Measurements from ENCODE around the gene FBXO31. TPM values are rescaled to one million over a fixed set of nuclear protein-coding genes. Genes with fewer than 3 reads are reported as not detected.

Gene FBXO31
- total and polyA plus RNA-seq, 9 of the 15 experiments (the other 6 are each of a cell fraction or from before 2014, with no cell fraction given), result 0.18 to 33.3 (median 10.9) TPM

- TF ChIP-seq ZBTB33 (CRISPR knock-in tag; IDR thresholded peaks at IDR 0.05), result no peak
These were observed 36.7 kb upstream of the FBXO31 start (continued) for GRCh38 chr16:87420026-87421002.

- H3K27me3 ChIP-seq (ENCODE audit: control insufficient read depth in 2 of 2, insufficient read depth in 2 of 2, low read length in 2 of 2), result no peaks in the 10 kb centered on the region; a peak in 1 of 5 replicates
- intact Hi-C loops (cut with micrococcal nuclease), result loop anchor here (10.0 kb wide), 1 partner anchor 146 kb away; no protein-coding TSS in a partner anchor
- DNase-seq (ENCODE audit: extremely low read depth in 1 of 4, low spot score in 3 of 4) (no peak), FAIRE-seq (no peak), ATAC-seq (no peak)
- peaks cover 0 to 4% of the 10 kb centered on the region in 2 experiments; a peak in 2 of 5 replicates for H3K4me1 ChIP-seq (replicated peaks in 1 of 2; ENCODE audit: control insufficient read depth in 2 of 2, insufficient read depth in 2 of 2, low read length in 2 of 2)
- H3K9me1 ChIP-seq (ENCODE audit: control insufficient read depth, insufficient read depth, low read length), result peaks cover 4% of the 10 kb centered on the region
- peaks cover 56% of the 10 kb centered on the region; the same call in 2 of the 3 replicates for H3K36me3 ChIP-seq (ENCODE audit: control insufficient read depth, insufficient read depth, low read length)
- no peaks in the 10 kb centered on the region for H3K79me2 ChIP-seq (ENCODE audit: control insufficient read depth, insufficient read depth, low read length)
- CTCF ChIA-PET (ENCODE audit: low intra/inter-chr PET ratio), result no interaction called here
- H3K9me3 ChIP-seq (replicated peaks; ENCODE audit: control insufficient read depth, insufficient read depth, low read depth, low read length), result no peaks in the 10 kb centered on the region
- H4K20me1 ChIP-seq (replicated peaks; ENCODE audit: control insufficient read depth, insufficient read depth, low read length), result 0 out of 2 replicates have a peak, but pooled peaks cover 4% of the 10 kb centered on the region
- H2AFZ ChIP-seq (ENCODE audit: low read depth, low read length), result no peak overlapping the region
- H3K27ac ChIP-seq (ENCODE audit: extremely low read depth, low read depth, low read length), result no peak overlapping the region
- no TSS peak for BruUV-seq (replicated peaks)
- WGBS (ENCODE audit: insufficient coverage, low coverage, missing lambda C conversion rate), result 66% methylated on average over 6 of the region's 6 CpGs
- H3K9ac ChIP-seq (ENCODE audit: insufficient read depth in 1 of 2, low read depth in 2 of 2, low read length in 2 of 2), result no peak overlapping the region
- no peak overlapping the region for H3K4me3 ChIP-seq
- POLR2A ChIA-PET, result interaction anchor here (0.9 to 1.2 kb wide), 2 partner anchors 12 to 14 kb away, joined by 3 read pairs; no protein-coding TSS in a partner anchor
- in situ Hi-C loops (cut with MboI), result no loop called here
- no peak overlapping the region for H3K4me2 ChIP-seq (ENCODE audit: insufficient read depth, low read length)
- TF ChIP-seq ZNF12 (CRISPR knock-in tag; IDR thresholded peaks at IDR 0.05) (no peak), NKRF (IDR thresholded peaks at IDR 0.05; ENCODE audit: borderline replicate concordance) (no peak), FOXP4 (CRISPR knock-in tag; IDR thresholded peaks at IDR 0.05; ENCODE audit: borderline replicate concordance) (no peak), PHF8 (IDR thresholded peaks at IDR 0.05; ENCODE audit: borderline replicate concordance, low read length) (no peak), HES1 (IDR thresholded peaks at IDR 0.05; ENCODE audit: low read depth) (no peak), ARHGAP35 (IDR thresholded peaks at IDR 0.05; ENCODE audit: partially characterized antibody) (no peak), ADNP (tag; IDR thresholded peaks at IDR 0.05) (no peak), HNRNPL (IDR thresholded peaks at IDR 0.05; ENCODE audit: low read depth, low read length) (no peak), BACH1 (tag; IDR thresholded peaks at IDR 0.05) (no peak), COPS2 (conservative IDR thresholded peaks at IDR 0.05) (no peak), MCM5 (IDR thresholded peaks at IDR 0.05; ENCODE audit: low read depth) (no peak)
These were observed 35.1 kb upstream of the FBXO31 start for GRCh38 chr16:87418644-87419043.

Measured in K562 (cell line).